EH (cell line): ENCODE results near the gene N4BP3.

ENCODE experiments used
- DNase-seq: peaks from one replicate; pipeline ENCODE4 v3.0.0-alpha.2; 2015; ENCODE audit warnings: low read depth

Gene N4BP3

DNA sequence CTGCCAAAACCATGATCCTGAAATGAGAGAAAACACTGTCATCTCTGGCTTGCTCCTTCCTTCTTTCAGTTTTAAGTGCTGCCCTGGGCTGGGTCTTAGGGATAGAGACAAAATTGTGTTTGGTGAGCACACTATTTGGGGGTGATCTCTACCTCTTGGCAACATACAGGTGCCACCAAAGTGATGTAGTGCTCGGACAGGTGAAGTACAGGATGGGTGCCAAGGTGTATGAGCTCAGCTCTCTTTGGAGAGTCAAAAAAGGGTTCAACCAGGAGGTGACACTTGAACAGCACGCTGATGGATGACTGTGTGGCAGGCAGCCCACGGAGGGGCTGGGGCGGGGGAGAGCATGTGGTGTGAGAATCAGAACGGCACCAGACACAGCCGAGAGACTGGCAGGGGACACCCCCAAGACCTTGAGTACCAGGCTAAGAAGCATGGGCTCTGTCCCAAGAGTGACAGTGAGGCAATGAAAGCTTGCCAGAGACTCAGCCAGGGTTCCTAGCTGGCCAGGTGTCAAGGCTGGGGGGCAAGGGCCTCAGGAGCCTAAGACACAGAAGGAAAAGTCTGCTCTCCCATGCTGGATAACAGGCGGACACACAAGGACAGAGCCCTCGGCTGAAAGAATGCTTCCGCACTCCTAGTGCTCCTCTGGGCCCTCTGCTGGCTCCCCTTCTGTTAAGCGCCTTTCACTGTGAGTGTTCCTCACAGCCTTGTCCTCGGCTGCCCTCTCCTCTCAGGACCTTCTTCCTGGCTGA lies 37.8 kb downstream of the N4BP3 start:
- DNase-seq = no peak

DNA sequence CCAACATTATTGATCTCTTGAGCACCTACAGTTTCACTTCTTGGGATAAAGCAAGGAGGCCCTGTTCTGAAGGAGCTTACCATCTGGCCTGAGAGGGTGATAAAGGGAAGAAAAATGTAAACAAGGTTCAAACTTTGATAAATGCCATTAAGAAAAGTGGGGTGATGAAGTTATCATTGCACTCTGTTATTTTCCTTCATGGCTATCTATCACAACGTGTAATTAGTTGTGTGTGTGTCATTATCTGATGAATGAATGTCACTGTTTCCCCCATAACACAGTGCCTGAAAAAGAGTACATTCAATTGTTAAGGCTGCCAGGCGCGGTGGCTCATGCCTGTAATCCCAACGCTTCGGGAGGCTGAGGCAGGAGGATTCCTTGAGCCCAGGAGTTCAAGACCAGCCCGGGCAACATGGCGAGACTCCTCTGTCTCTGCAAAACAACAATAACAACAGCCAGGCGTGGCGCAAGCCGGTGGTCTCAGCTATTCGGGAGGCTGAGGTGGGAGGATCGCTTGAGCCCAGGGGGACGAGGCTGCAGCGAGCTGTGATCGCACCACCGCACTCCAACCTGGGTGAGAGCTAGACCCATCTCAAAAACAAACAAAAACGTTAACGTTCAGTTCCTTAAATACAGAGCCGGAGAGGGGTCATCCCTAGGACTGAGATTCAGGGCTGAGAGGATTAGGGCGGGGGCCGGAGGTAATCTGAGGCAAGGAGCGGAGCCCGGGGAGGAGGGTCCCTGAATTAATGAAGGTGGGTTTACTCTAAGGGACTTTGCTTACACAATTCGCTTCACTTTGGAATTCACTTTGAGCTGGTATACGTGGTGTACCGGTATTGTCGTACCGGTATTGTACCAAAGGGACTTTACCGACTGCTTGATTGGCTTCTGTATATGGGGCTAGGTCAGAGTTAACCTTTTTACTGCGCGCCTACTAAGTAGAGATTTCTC lies 39.4 kb downstream of the N4BP3 start:
- DNase-seq = no peak

DNA sequence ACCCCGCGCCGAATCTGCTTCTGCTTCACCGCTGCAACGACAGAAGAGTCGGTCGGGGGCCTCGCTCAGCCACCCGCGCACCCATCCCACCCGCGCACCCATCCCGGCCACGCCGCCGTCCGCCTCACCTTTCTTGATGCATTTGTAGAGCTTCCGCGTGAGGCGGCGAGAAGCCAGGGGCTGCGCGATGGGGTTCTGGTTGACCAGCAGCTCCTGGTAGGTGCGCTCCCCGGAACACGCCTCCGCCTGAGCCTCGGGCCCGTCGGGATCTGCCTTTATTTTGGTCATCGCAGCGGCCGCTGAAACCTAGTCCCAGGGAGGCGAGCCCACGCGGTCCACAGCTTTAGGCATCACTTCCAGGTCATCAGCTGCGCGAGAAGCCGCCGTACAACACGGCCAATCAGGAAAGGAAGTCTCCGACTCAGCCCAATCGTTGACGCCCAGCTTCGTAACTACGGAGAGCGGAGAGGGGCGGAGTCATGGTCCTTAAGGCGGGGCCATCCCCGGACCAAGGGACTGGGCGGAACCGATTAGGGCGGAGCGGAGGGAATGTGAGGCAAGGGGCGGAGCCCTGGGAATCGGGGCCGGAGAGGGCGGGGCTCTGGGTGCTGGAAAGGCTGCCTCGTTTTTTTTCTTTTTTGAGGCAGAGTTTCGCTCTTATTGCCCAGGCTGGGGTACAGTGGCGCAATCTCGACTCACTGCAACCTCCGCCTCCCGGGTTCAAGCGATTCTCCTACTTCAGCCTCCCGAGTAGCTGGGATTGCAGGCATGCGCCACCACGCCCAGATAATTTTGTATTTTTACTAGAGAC lies 40.4 kb downstream of the N4BP3 start, which contains the start of gene NHP2:
TSS of gene NHP2 (minus strand) at position 356 of the 811 bp plus-strand sequence. CDS start at position 288, 68 bp downstream.
- peak; percentile 99 for DNase-seq

DNA sequence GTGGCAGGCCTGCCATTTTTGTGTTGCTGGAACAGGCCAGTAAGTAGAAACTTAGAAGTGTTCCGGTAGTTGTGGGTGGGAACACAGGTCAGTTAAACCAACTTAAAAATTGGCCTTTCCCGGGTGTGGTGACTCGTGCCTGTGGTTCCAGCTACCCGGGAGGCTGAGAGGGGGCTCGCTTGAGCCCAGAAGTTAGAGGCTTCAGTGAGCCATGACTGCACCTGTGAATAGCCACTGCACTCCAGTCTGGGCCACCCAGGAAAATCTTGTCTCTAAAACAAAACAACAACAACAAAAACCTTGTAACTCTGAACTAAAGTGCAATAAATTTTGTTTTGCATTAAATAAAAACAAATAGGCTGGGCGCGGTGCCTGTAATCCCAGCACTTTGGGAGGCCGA lies 41.7 kb downstream of the N4BP3 start:
- no peak for DNase-seq

DNA sequence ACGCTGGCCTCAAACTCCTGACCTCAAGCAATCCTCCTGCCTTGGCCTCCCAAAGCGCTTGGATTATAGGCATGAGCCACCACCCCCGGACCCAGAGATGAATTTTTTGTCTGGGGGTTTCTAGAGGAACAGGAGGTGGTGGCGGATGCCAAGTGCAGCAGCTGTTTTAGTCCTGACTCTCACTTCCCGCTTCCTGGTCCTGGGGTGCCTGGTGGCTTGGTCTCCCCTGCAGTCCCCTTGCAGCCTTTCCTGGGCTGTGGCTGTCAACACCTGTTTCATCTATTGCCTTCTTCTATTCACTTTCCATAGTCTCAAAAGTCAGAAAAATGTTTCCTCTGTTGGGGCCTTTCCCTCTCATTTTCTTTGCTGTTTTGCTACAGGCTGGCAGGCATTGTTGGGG lies 46.8 kb downstream of the N4BP3 start:
- no peak for DNase-seq

DNA sequence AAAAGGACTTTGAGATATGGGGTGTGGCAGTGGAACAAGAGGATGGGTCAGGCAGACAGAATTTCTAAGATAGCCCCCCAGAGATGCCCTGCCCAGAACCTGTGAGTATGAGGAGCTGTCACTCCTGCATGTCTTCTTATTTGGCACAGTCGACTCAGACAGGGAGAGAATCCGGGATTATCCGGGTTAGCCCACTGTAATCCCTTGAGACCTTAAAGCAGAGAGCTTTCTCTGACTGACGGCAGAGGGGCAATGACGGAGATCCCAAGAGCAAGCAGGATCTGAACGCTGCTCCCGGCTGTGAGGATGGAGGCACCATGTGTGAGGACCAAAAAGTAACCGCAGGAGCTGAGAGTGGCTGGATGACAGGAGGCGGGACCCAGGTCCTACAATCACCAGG lies 49.1 kb downstream of the N4BP3 start:
- no peak for DNase-seq

DNA sequence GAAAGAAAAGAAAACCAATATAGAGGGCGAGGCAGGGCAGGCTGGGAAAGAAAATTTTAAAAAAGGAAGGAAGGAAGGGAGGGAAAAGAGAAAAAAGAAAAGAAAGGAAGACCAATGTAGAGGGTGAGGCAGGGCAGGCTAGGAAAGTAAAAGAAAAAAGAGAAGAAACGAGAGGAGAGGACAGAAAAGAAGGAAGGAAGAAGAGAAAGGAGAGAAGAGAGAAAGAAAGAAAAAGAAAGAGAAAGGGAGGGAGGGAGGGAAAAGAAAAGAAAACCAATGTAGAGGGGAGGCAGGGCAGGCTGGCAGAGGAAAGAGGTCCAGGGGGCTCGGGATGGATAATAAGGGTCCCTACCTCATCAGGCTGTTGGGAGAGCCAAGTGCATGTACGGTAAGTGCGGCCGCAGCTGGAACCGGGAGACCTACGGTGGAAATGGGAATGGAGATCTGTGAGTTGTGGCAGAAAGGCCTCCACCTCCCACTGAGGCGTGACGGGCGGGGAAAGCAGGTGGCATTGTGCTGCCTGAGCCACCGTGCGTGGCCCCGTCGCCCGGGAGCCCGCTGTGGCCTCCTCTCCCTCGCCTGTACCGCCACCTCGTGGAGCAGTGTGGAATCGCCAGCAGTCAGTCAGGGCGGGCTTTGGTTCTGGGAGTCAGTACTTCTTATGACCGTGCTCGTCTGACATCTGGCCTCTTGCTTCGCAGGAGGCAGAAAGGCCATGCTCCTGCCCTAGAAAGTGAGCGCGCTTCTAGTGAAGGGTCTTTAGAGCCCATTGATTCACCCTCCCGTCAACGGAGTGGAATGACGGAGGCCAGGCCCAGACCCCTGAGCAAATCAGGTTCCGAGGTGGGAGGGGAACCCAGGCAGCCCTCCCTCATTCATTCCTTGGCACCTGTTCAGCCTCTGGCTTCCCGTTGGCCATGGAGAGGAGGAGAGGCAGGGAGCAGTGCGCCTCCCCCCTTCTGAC lies 50.7 kb downstream of the N4BP3 start:
- DNase-seq = peak; percentile 68

DNA sequence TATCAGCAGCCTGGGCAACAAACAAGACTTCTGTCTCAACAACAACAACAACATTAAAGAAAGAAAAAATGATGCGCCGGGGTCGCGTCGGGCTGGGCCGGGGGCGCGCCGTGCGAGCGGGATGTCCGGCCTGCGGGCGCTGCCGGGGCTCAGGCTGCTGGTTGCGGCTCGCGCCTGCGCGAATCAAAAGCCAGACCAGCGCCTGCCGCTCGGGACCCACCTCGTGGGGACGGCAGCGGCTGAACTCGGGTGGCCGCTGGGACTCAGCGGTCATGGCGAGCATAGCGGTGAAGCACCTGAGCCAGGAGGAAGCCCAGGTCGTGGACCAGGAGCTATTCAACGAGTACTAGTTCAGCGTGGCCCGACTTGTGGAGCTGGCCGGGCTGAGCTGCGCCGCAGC lies 52.2 kb downstream of the N4BP3 start:
- no peak for DNase-seq

DNA sequence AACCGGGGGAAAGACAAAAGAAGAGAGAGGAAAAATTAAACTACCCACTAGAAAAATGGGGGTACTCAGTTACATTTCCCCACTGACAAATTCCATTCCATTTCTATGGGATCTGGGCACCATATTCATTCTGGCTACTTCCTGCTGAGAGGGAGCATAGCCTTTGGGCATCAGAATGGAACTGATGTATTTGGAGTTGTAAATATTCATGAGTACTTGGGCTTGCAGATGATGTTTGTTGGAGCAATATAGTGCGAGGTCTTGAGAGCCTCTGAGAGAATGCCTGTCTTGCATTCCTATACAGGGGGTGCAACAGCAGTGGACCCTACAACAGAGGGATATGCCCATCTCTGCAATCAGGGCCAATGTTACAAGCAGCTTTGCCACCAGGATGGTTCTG lies 57.1 kb downstream of the N4BP3 start:
- no peak for DNase-seq

DNA sequence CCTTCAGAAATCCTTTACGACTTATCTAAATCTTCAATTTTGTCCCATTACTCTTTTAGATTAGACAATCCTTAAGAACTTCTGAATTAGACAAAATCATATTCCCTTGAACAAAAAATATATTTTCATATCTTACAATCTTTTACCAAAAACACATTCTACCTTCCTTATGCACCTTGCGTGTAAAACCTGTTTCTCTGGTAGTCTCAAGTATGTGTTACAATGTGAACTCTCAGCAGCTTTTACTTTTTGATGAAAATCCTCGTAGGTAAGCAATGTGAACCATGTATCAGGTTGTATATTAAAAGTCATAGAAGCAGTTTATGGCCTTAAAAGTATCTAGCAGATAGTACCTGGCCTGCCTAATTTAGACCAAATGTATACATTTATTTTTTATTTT lies 61.1 kb downstream of the N4BP3 start:
- DNase-seq = no peak
